Measurements from ENCODE around the gene MYO1D.

GRCh38 chr17:32920293-32920692 lies 43.4 kb upstream of the MYO1D start:
- TF ChIP-seq CTCF (IDR thresholded peaks at IDR 0.05) (no peak), POLR2A (IDR thresholded peaks at IDR 0.05) (no peak)

Measured in body of pancreas (tissue), 4 donors.